Stimulated activated naive CD8-positive, alpha-beta T cell treated with anti-CD3 and anti-CD28 coated beads, Interleukin-15, amount 100 ng/mL, for 72 hours (primary cell): ENCODE measurements around the gene ENOX1.
A peak's percentile ranks its signal among the peaks of the same experiment; 100 is the strongest.

ENCODE experiments used
- ATAC-seq: fragments of 150-1000 bp; cut with Tn5 transposase; 2 replicates; pipeline ENCODE4 v1.10.0; 2021; ENCODE audit warnings: mild to moderate bottlenecking, moderate library complexity
- DNase-seq, 2 donors: peaks; one replicate each; pipeline ENCODE4 v3.0.0; 2021 to 2022
- H3K27ac Mint-ChIP-seq, 2 donors: one replicate each; pipeline ENCODE4 v1.8.0; 2022; ENCODE audit warnings: mild to moderate bottlenecking in 2 of 2, mixed read lengths in 2 of 2, moderate library complexity in 2 of 2
- H3K27me3 Mint-ChIP-seq: one replicate; pipeline ENCODE4 v1.8.0; 2022; ENCODE audit warnings: mixed read lengths
- H3K4me1 Mint-ChIP-seq: one replicate; pipeline ENCODE4 v1.8.0; 2022; ENCODE audit warnings: mild to moderate bottlenecking, mixed read lengths
- H3K4me3 Mint-ChIP-seq, 2 donors: one replicate each; pipeline ENCODE4 v1.8.0; 2022; ENCODE audit warnings: mild to moderate bottlenecking in 2 of 2, mixed read lengths in 2 of 2, moderate library complexity in 1 of 2
- H3K9me3 Mint-ChIP-seq, 2 donors: one replicate each; pipeline ENCODE4 v1.8.0; 2022; ENCODE audit warnings: mixed read lengths in 2 of 2

The ENOX1 gene

GRCh38 chr13:43293986-43294385 lies 492.8 kb downstream of the ENOX1 start:
- Mint-ChIP-seq H3K27ac (no peak overlapping the region), H3K9me3 (no peaks in the 10 kb centered on the region), H3K4me3 (no peak overlapping the region), H3K27me3 (peaks cover 15% of the 10 kb centered on the region), H3K4me1 (no peaks in the 10 kb centered on the region)
- no peak for ATAC-seq
- no peak for DNase-seq

GRCh38 chr13:43293561-43293960 lies 493.2 kb downstream of the ENOX1 start:
- H3K27me3 Mint-ChIP-seq, result peaks cover 11% of the 10 kb centered on the region
- no peaks in the 10 kb centered on the region for H3K4me1 Mint-ChIP-seq
- H3K9me3 Mint-ChIP-seq, result no peaks in the 10 kb centered on the region
- DNase-seq (no peak), ATAC-seq (no peak)
- no peak overlapping the region for H3K27ac Mint-ChIP-seq
- no peak overlapping the region for H3K4me3 Mint-ChIP-seq

- H3K27ac Mint-ChIP-seq, result no peak overlapping the region
- peak; percentile 1 to 12 for DNase-seq
- H3K27me3 Mint-ChIP-seq, result peaks cover 5% of the 10 kb centered on the region
- peak; percentile 49 for ATAC-seq
- no peaks in the 10 kb centered on the region for H3K4me1 Mint-ChIP-seq
- H3K9me3 Mint-ChIP-seq, result no peaks in the 10 kb centered on the region
- no peak overlapping the region for H3K4me3 Mint-ChIP-seq
Observed at GRCh38 chr13:43293008-43293407, 493.8 kb downstream of the ENOX1 start.

- Mint-ChIP-seq H3K9me3 (no peaks in the 10 kb centered on the region), H3K4me3 (no peak overlapping the region), H3K4me1 (no peaks in the 10 kb centered on the region), H3K27me3 (no peaks in the 10 kb centered on the region), H3K27ac (no peak overlapping the region)
- DNase-seq (no peak), ATAC-seq (no peak)
Observed at GRCh38 chr13:43291287-43292060, 495.3 kb downstream of the ENOX1 start.

GRCh38 chr13:43289470-43290255 lies 497.1 kb downstream of the ENOX1 start:
- ATAC-seq (no peak), DNase-seq (no peak)
- Mint-ChIP-seq H3K27ac (no peak overlapping the region), H3K4me1 (no peaks in the 10 kb centered on the region), H3K4me3 (no peak overlapping the region), H3K9me3 (no peaks in the 10 kb centered on the region), H3K27me3 (peaks cover 7% of the 10 kb centered on the region)

- no peaks in the 10 kb centered on the region for H3K4me1 Mint-ChIP-seq
- H3K27ac Mint-ChIP-seq, result no peak overlapping the region
- H3K9me3 Mint-ChIP-seq, result no peaks in the 10 kb centered on the region
- no peak for ATAC-seq
- no peak for DNase-seq
- peaks cover 7% of the 10 kb centered on the region for H3K27me3 Mint-ChIP-seq
- H3K4me3 Mint-ChIP-seq, result no peak overlapping the region
Observed at GRCh38 chr13:43286751-43287150, 500.0 kb downstream of the ENOX1 start.

- Mint-ChIP-seq H3K4me1 (no peaks in the 10 kb centered on the region), H3K4me3 (no peak overlapping the region), H3K9me3 (no peaks in the 10 kb centered on the region), H3K27ac (no peak overlapping the region), H3K27me3 (peaks cover 7% of the 10 kb centered on the region)
- DNase-seq (no peak), ATAC-seq (no peak)
Observed at GRCh38 chr13:43285933-43286597, 500.7 kb downstream of the ENOX1 start.

- ATAC-seq, result no peak
- Mint-ChIP-seq H3K27ac (peak overlapping the region in 1 of 2 donors; percentile 68), H3K27me3 (peaks cover 7% of the 10 kb centered on the region), H3K9me3 (no peaks in the 10 kb centered on the region), H3K4me1 (no peaks in the 10 kb centered on the region), H3K4me3 (no peak overlapping the region)
- DNase-seq, result no peak
Observed at GRCh38 chr13:43284162-43284561, 502.6 kb downstream of the ENOX1 start.

- no peaks in the 10 kb centered on the region for H3K9me3 Mint-ChIP-seq
- DNase-seq (no peak), ATAC-seq (no peak)
- H3K27me3 Mint-ChIP-seq, result no peaks in the 10 kb centered on the region
- H3K4me3 Mint-ChIP-seq, result no peak overlapping the region
- no peaks in the 10 kb centered on the region for H3K4me1 Mint-ChIP-seq
- no peak overlapping the region for H3K27ac Mint-ChIP-seq
Observed at GRCh38 chr13:43279696-43280095, 507.1 kb downstream of the ENOX1 start.

- Mint-ChIP-seq H3K27ac (peak overlapping the region in 1 of 2 donors; percentile 72), H3K4me3 (no peak overlapping the region), H3K4me1 (no peaks in the 10 kb centered on the region), H3K27me3 (no peaks in the 10 kb centered on the region), H3K9me3 (no peaks in the 10 kb centered on the region)
- DNase-seq (no peak), ATAC-seq (no peak)
Observed at GRCh38 chr13:43278127-43278526, 508.6 kb downstream of the ENOX1 start.

- ATAC-seq, result no peak
- DNase-seq, result no peak
- Mint-ChIP-seq H3K4me1 (no peaks in the 10 kb centered on the region), H3K27me3 (no peaks in the 10 kb centered on the region), H3K4me3 (no peak overlapping the region), H3K9me3 (no peaks in the 10 kb centered on the region), H3K27ac (no peak overlapping the region)
Observed at GRCh38 chr13:43277142-43277541, 509.6 kb downstream of the ENOX1 start.

GRCh38 chr13:43274881-43275280 lies 511.9 kb downstream of the ENOX1 start:
- no peak for ATAC-seq
- no peaks in the 10 kb centered on the region for H3K9me3 Mint-ChIP-seq
- DNase-seq, result no peak

GRCh38 chr13:43273362-43273761 lies 513.4 kb downstream of the ENOX1 start:
- H3K4me1 Mint-ChIP-seq, result no peaks in the 10 kb centered on the region
- no peak for DNase-seq
- H3K27me3 Mint-ChIP-seq, result no peaks in the 10 kb centered on the region
- no peak overlapping the region for H3K4me3 Mint-ChIP-seq
- no peaks in the 10 kb centered on the region for H3K9me3 Mint-ChIP-seq
- H3K27ac Mint-ChIP-seq, result no peak overlapping the region
- ATAC-seq, result no peak

More at GRCh38 chr13:43274881-43275280, 511.9 kb downstream of the ENOX1 start:
- H3K27me3 Mint-ChIP-seq, result no peaks in the 10 kb centered on the region
- no peak overlapping the region for H3K4me3 Mint-ChIP-seq
- H3K27ac Mint-ChIP-seq, result no peak overlapping the region
- no peaks in the 10 kb centered on the region for H3K4me1 Mint-ChIP-seq

GRCh38 chr13:43272851-43273250 lies 513.9 kb downstream of the ENOX1 start:
- Mint-ChIP-seq H3K4me3 (no peak overlapping the region), H3K27me3 (no peaks in the 10 kb centered on the region), H3K4me1 (no peaks in the 10 kb centered on the region), H3K9me3 (no peaks in the 10 kb centered on the region), H3K27ac (no peak overlapping the region)
- DNase-seq, result no peak
- no peak for ATAC-seq

- Mint-ChIP-seq H3K4me3 (no peak overlapping the region), H3K4me1 (no peaks in the 10 kb centered on the region), H3K27ac (no peak overlapping the region), H3K27me3 (peaks cover 8% of the 10 kb centered on the region), H3K9me3 (no peaks in the 10 kb centered on the region)
- DNase-seq (no peak), ATAC-seq (no peak)
Observed at GRCh38 chr13:43271152-43271551, 515.6 kb downstream of the ENOX1 start.
